Sigmoid colon (tissue), 3 donors: ENCODE results near the gene ITLN2.
"Not testable (repeated sequence)": the region's sequence is repeated elsewhere in the genome, so short reads cannot be mapped to it uniquely, and the experiment has no call there.

ENCODE experiments used
- CTCF ChIP-seq, 4 experiments: fragments of 450-650 bp in 3 of 4; fragments of 200-600 bp in 1 of 4; IDR thresholded peaks; one replicate each; pipeline ENCODE4 v1.5.1; 2016 to 2019; ENCODE audit warnings: antibody characterized with exemption in 4 of 4, mild to moderate bottlenecking in 3 of 4, moderate library complexity in 2 of 4
- POLR2A ChIP-seq, 2 donors: fragments of 450-650 bp; IDR thresholded peaks; one replicate each; pipeline ENCODE4 v1.6.1; 2016; ENCODE audit warnings: antibody characterized with exemption in 2 of 2, mild to moderate bottlenecking in 2 of 2, moderate library complexity in 2 of 2

GRCh38 chr1:160945881-160946280 is 8.7 kb downstream of the ITLN2 start:
- not testable (repeated sequence) for TF ChIP-seq CTCF, POLR2A (IDR thresholded peaks at IDR 0.05)
